ENCODE results near the gene VAV2.

GRCh38 chr9:133814586-133815208 lies 177.4 kb downstream of the VAV2 start:
- TF ChIP-seq CTCF (IDR thresholded peaks at IDR 0.05), result no peak
- no peak for TF ChIP-seq POLR2A (IDR thresholded peaks at IDR 0.05)

Data from uterus (tissue), 2 donors.